H9 (cell line): ENCODE data around the gene CTDSPL. TPM values are rescaled to one million over a fixed set of nuclear protein-coding genes. Genes with fewer than 3 reads are reported as not detected.

ENCODE experiments used
- DNase-seq: peaks from one replicate; pipeline ENCODE4 v3.0.0-alpha.2; 2017
- H2AFZ ChIP-seq: one replicate; pipeline ENCODE4 v1.6.1; 2013; ENCODE audit warnings: mild to moderate bottlenecking, low read length, control low read depth, moderate library complexity
- H2AK5ac ChIP-seq: 2 replicates; pipeline ENCODE4 v1.6.1; 2013; ENCODE audit warnings: low read length, control low read depth, mixed read lengths; ENCODE audit not compliant: insufficient read length
- H2BK120ac ChIP-seq: one replicate; pipeline ENCODE4 v1.6.1; 2013; ENCODE audit warnings: low read depth, mild to moderate bottlenecking, low read length, control low read depth, inconsistent platforms; ENCODE audit not compliant: poor library complexity, severe bottlenecking
- H2BK12ac ChIP-seq: 2 replicates; pipeline ENCODE4 v1.6.1; 2013; ENCODE audit warnings: low read length, control low read depth, mixed read lengths, low read depth; ENCODE audit not compliant: insufficient read length
- H2BK15ac ChIP-seq: 2 replicates; pipeline ENCODE4 v1.6.1; 2013; ENCODE audit warnings: low read depth, low read length, control low read depth
- H2BK20ac ChIP-seq: one replicate; pipeline ENCODE4 v1.6.1; 2013; ENCODE audit warnings: low read depth, mild to moderate bottlenecking, low read length, control low read depth, inconsistent platforms; ENCODE audit not compliant: poor library complexity, severe bottlenecking
- H2BK5ac ChIP-seq: 2 replicates; pipeline ENCODE4 v1.6.1; 2013; ENCODE audit warnings: low read length, control low read depth, mixed read lengths; ENCODE audit not compliant: insufficient read length
- H3K14ac ChIP-seq: 2 replicates; pipeline ENCODE4 v1.6.1; 2013; ENCODE audit warnings: low read length, control low read depth; ENCODE audit not compliant: insufficient read depth
- H3K18ac ChIP-seq: 2 replicates; pipeline ENCODE4 v1.6.1; 2013; ENCODE audit warnings: low read depth, mild to moderate bottlenecking, mixed read lengths, low read length, control low read depth; ENCODE audit not compliant: insufficient read length
- H3K23ac ChIP-seq: 2 replicates; pipeline ENCODE4 v1.6.1; 2013; ENCODE audit warnings: low read length, control low read depth, mixed read lengths, low read depth; ENCODE audit not compliant: insufficient read length
- H3K23me2 ChIP-seq: 2 replicates; pipeline ENCODE4 v1.6.1; 2013; ENCODE audit warnings: low read depth, mild to moderate bottlenecking, mixed read lengths, low read length, control low read depth; ENCODE audit not compliant: insufficient read length, poor library complexity, severe bottlenecking
- H3K27ac ChIP-seq: 2 replicates; pipeline ENCODE4 v1.5.1; 2013; ENCODE audit warnings: low read length, control low read depth, mixed read lengths, low read depth; ENCODE audit not compliant: insufficient read length
- H3K27me3 ChIP-seq: 2 replicates; pipeline ENCODE4 v1.6.1; 2013; ENCODE audit warnings: low read length, control low read depth, inconsistent platforms; ENCODE audit not compliant: insufficient read depth
- H3K4ac ChIP-seq: 2 replicates; pipeline ENCODE4 v1.6.1; 2013; ENCODE audit warnings: low read depth, mild to moderate bottlenecking, control low read depth, inconsistent platforms, low read length, moderate library complexity
- H3K4me1 ChIP-seq: 2 replicates; pipeline ENCODE4 v1.6.1; 2013; ENCODE audit warnings: low read length, control low read depth, inconsistent platforms; ENCODE audit not compliant: insufficient read depth
- H3K4me2 ChIP-seq: 2 replicates; pipeline ENCODE4 v1.6.1; 2013; ENCODE audit warnings: low read length, control low read depth, mixed read lengths; ENCODE audit not compliant: insufficient read length, insufficient read depth
- H3K56ac ChIP-seq: 2 replicates; pipeline ENCODE4 v1.6.1; 2013; ENCODE audit warnings: low read depth, mild to moderate bottlenecking, mixed read lengths, low read length, control low read depth; ENCODE audit not compliant: insufficient read length
- H3K79me1 ChIP-seq: 2 replicates; pipeline ENCODE4 v1.6.1; 2013; ENCODE audit warnings: low read depth, mild to moderate bottlenecking, moderate library complexity, low read length, control low read depth, inconsistent platforms; ENCODE audit not compliant: insufficient read depth, poor library complexity, severe bottlenecking
- H3K79me2 ChIP-seq: 2 replicates; pipeline ENCODE4 v1.6.1; 2013; ENCODE audit warnings: low read length, control low read depth, inconsistent platforms; ENCODE audit not compliant: insufficient read depth
- H3K9ac ChIP-seq: 2 replicates; pipeline ENCODE4 v1.6.1; 2013; ENCODE audit warnings: low read length, control low read depth, mixed read lengths; ENCODE audit not compliant: insufficient read length; ENCODE audit errors: extremely low read depth
- H3K9me3 ChIP-seq: one replicate; pipeline ENCODE4 v1.6.1; 2013; ENCODE audit warnings: low read depth, low read length, inconsistent platforms; ENCODE audit not compliant: control insufficient read depth
- H3T11ph ChIP-seq: one replicate; pipeline ENCODE4 v1.6.1; 2013; ENCODE audit warnings: mild to moderate bottlenecking, low read length, control low read depth, inconsistent platforms
- H4K20me1 ChIP-seq: one replicate; pipeline ENCODE4 v1.6.1; 2013; ENCODE audit not compliant: control insufficient read depth, insufficient read length, insufficient read depth
- H4K5ac ChIP-seq: 2 replicates; pipeline ENCODE4 v1.6.1; 2013; ENCODE audit warnings: low read depth, mild to moderate bottlenecking, mixed read lengths, low read length, control low read depth; ENCODE audit not compliant: insufficient read length
- H4K8ac ChIP-seq: replicated peaks from 2 replicates; pipeline ENCODE4 v1.6.1; 2013; ENCODE audit warnings: low read length, control low read depth, mixed read lengths, low read depth; ENCODE audit not compliant: insufficient read length
- H4K91ac ChIP-seq: 2 replicates; pipeline ENCODE4 v1.6.1; 2013; ENCODE audit warnings: low read depth, mild to moderate bottlenecking, moderate library complexity, mixed read lengths, low read length, control low read depth; ENCODE audit not compliant: insufficient read length
- H3K27ac Mint-ChIP-seq, 3 experiments: 2 replicates in 2 of 3; 3 replicates in 1 of 3; pipeline ENCODE4 v1.8.0; 2020 to 2021; ENCODE audit warnings: mixed read lengths in 3 of 3, mild to moderate bottlenecking in 1 of 3, moderate library complexity in 1 of 3
- H3K27me3 Mint-ChIP-seq: 2 replicates; pipeline ENCODE4 v1.8.0; 2021; ENCODE audit warnings: low read depth, mild to moderate bottlenecking, moderate library complexity, mixed read lengths
- H3K36me3 Mint-ChIP-seq, 3 experiments: 2 replicates in 2 of 3; 3 replicates in 1 of 3; pipeline ENCODE4 v1.8.0; 2020 to 2021; ENCODE audit warnings: low read depth in 3 of 3, mixed read lengths in 3 of 3; ENCODE audit not compliant: insufficient read depth in 1 of 3
- H3K4me1 Mint-ChIP-seq, 2 experiments: 2 replicates each; pipeline ENCODE4 v1.8.0; 2020; ENCODE audit warnings: mixed read lengths in 2 of 2
- H3K4me3 Mint-ChIP-seq, 2 experiments: 2 replicates in 1 of 2; 3 replicates in 1 of 2; pipeline ENCODE4 v1.8.0; 2020 to 2021; ENCODE audit warnings: mild to moderate bottlenecking in 2 of 2, mixed read lengths in 2 of 2, moderate library complexity in 1 of 2
- H3K9me3 Mint-ChIP-seq, 2 experiments: 2 replicates in 1 of 2; 3 replicates in 1 of 2; pipeline ENCODE4 v1.8.0; 2020; ENCODE audit warnings: mild to moderate bottlenecking in 2 of 2, mixed read lengths in 2 of 2, moderate library complexity in 1 of 2
- WGBS: extraction: QIAGEN DNeasy Blood & Tissue Kit; methylation state at CpG from one replicate; pipeline ENCODE4 v1.1.7; 2013; ENCODE audit warnings: missing lambda C conversion rate, low lambda C conversion rate, mixed read lengths; ENCODE audit not compliant: insufficient read length; ENCODE audit errors: extremely low coverage; 5-methylcytosine and 5-hydroxymethylcytosine counted together
- total RNA-seq: library from RNA; stranded (reverse); gene quantifications from 2 replicates; pipeline ENCODE4 v1.2.1, GENCODE V29; 2021
- TF ChIP-seq, protein P1 (sequence below): fragments of 200-600 bp; sonication (generic); conservative IDR thresholded peaks from 3 replicates; pipeline ENCODE4 v1.8.0; 2021; ENCODE audit warnings: antibody characterized with exemption, mild to moderate bottlenecking

CTDSPL gene
- total RNA-seq, 1 experiment from 2014 or later: 20.8 TPM

DNA sequence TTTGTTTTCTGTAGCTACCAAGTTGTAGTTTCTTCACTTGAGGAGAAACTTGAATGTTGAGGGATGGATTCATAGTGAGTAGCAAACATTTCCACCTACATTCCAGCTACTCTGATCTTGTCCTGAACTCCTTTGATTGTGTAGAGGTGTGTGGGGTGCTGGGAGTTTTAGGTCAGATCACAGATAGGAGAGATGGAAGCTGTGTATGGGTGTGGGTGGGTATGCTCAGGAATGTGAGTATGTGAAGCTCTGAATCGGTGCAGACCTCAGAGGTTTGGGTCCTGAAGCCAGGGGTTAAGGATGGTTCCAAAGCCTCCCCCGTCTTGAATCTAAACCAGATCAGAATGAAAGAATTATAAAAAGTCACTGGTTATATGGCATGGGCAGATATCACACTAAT, 76.3 kb downstream of the CTDSPL start:
- H2BK120ac ChIP-seq: no peak overlapping the region
- H4K91ac ChIP-seq: no peak overlapping the region
- H4K8ac ChIP-seq: no peak overlapping the region
- WGBS: no CpG with 5 or more reads among the region's 2 CpGs
- H3K23ac ChIP-seq: no peak overlapping the region
- no peak overlapping the region for H3K14ac ChIP-seq
- no peak overlapping the region for H4K5ac ChIP-seq
- no peak overlapping the region for H3K4ac ChIP-seq
- H3K4me1 ChIP-seq: peaks cover 6% of the 10 kb centered on the region; the same call in 1 of the 2 replicates
- no peaks in the 10 kb centered on the region for H3K36me3 Mint-ChIP-seq
- H3K18ac ChIP-seq: no peak overlapping the region
- no peak overlapping the region for H3K9ac ChIP-seq
- no peak overlapping the region for H3K56ac ChIP-seq
- H3K9me3 ChIP-seq: no peaks in the 10 kb centered on the region
- 0 out of 2 replicates have a peak, but pooled peaks cover 2% of the 10 kb centered on the region for H3K79me2 ChIP-seq
- no peak overlapping the region for H2BK12ac ChIP-seq
- TF ChIP-seq, protein P1, sequence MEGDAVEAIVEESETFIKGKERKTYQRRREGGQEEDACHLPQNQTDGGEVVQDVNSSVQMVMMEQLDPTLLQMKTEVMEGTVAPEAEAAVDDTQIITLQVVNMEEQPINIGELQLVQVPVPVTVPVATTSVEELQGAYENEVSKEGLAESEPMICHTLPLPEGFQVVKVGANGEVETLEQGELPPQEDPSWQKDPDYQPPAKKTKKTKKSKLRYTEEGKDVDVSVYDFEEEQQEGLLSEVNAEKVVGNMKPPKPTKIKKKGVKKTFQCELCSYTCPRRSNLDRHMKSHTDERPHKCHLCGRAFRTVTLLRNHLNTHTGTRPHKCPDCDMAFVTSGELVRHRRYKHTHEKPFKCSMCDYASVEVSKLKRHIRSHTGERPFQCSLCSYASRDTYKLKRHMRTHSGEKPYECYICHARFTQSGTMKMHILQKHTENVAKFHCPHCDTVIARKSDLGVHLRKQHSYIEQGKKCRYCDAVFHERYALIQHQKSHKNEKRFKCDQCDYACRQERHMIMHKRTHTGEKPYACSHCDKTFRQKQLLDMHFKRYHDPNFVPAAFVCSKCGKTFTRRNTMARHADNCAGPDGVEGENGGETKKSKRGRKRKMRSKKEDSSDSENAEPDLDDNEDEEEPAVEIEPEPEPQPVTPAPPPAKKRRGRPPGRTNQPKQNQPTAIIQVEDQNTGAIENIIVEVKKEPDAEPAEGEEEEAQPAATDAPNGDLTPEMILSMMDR: no peak
- no peaks in the 10 kb centered on the region for H3K27me3 Mint-ChIP-seq
- H3K27ac ChIP-seq: no peak overlapping the region
- no peaks in the 10 kb centered on the region for H3K23me2 ChIP-seq
- H3T11ph ChIP-seq: no peak overlapping the region
- no peaks in the 10 kb centered on the region for H4K20me1 ChIP-seq
- H3K4me1 Mint-ChIP-seq: peaks cover 18 to 23% of the 10 kb centered on the region in 2 experiments
- H2AK5ac ChIP-seq: no peak overlapping the region
- H2AFZ ChIP-seq: no peak overlapping the region
- no peak for DNase-seq
- no peaks in the 10 kb centered on the region for H3K79me1 ChIP-seq
- H3K4me2 ChIP-seq: no peak overlapping the region
- H3K9me3 Mint-ChIP-seq: no peaks in the 10 kb centered on the region
- no peak overlapping the region for H3K4me3 Mint-ChIP-seq
- no peak overlapping the region for H2BK15ac ChIP-seq
- H3K27me3 ChIP-seq: no peaks in the 10 kb centered on the region
- no peak overlapping the region for H2BK20ac ChIP-seq
- no peak overlapping the region; a peak in 1 of 7 replicates for H3K27ac Mint-ChIP-seq
- H2BK5ac ChIP-seq: no peak overlapping the region
